Germinal center (tissue), 1 donor: ENCODE measurements around the gene FBXL3.
"Not testable (repeated sequence)": the region's sequence is repeated elsewhere in the genome, so short reads cannot be mapped to it uniquely, and the experiment has no call there.

Source experiments
- DNase-seq: peaks from one replicate; pipeline ENCODE4 v3.0.0; 2012; ENCODE audit warnings: mixed read lengths, low spot score

FBXL3 gene

DNA sequence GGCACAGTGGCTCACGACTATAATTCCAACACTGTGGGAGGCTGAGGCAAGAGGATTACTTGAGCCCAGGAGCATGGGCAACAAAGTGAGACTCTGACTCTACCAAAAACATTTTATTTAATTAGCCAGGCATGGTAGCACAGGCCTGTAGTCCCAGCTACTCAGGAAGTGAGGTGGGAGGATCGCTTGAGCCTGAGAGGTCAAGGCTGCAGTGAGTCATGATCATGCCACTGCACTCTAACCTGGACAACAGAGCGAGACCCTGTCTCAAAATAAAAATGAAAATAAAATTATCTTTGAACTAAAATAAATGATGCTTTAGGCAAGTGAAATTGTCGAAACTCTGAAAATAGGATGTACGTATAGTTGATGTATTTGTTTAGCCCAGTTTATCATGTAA is 43.3 kb downstream of the FBXL3 start:
- no peak for DNase-seq

- DNase-seq = no peak
Measured at GRCh38 chr13:76982061-76982460, 44.9 kb downstream of the FBXL3 start.

DNA sequence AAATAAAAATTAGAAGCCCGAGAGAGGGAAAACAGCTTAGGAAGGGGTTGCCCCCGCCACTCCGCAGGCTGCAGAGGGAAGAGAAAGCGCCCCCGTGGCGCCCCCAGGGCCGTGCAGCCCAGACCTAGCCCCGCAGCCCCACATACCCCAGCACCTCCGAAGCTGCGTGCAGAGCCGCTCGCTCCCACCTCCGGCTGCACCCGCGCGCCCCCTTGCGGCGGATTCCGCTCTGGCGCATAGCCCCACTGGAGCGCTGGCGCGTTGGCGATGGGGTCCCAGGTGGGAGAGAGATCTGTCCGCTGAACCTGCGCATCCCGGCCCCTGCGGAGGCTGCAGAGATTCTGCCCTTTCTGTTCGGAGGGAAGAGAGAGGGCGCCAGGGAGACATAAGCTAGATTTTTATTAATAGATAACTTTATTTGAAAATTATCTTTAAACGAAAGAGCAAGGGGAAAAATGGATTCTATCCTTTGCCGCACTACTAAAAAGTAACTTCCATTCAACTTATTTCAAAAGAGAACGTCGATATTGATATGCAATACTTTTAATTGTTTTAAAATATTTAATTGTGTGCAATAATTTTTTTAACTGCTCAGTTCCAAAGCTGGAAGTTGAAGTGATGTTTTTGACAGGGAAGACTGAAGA is 46.8 kb downstream of the FBXL3 start:
- peak; percentile 91 for DNase-seq

- DNase-seq = no peak
Measured at GRCh38 chr13:76976929-76977328, 50.0 kb downstream of the FBXL3 start.

- no peak for DNase-seq
Measured at GRCh38 chr13:76976490-76976889, 50.5 kb downstream of the FBXL3 start.

DNA sequence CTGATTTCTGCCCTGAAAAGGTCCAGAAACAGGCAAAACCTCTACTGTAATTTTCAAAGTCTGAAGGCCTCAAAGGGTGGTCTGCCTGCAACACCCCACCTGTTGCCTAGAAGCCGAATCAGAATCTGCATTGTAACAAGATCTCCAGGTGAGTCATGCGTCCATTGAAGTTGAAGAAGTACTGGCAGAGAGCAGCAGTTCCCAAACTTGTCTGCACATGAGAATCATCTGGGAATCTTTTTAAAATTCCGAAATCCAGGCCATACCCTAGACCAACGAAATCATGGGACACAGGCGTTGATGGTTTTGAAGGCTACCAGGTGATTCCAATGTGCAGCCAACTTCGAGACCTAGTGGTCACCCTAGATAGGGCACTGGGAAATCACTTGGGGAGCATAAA is 51.1 kb downstream of the FBXL3 start:
- DNase-seq = no peak

- DNase-seq = no peak
Measured at GRCh38 chr13:76974618-76974975, 52.4 kb downstream of the FBXL3 start.

- DNase-seq = no peak
Measured at GRCh38 chr13:76973920-76974617, 52.9 kb downstream of the FBXL3 start.

DNA sequence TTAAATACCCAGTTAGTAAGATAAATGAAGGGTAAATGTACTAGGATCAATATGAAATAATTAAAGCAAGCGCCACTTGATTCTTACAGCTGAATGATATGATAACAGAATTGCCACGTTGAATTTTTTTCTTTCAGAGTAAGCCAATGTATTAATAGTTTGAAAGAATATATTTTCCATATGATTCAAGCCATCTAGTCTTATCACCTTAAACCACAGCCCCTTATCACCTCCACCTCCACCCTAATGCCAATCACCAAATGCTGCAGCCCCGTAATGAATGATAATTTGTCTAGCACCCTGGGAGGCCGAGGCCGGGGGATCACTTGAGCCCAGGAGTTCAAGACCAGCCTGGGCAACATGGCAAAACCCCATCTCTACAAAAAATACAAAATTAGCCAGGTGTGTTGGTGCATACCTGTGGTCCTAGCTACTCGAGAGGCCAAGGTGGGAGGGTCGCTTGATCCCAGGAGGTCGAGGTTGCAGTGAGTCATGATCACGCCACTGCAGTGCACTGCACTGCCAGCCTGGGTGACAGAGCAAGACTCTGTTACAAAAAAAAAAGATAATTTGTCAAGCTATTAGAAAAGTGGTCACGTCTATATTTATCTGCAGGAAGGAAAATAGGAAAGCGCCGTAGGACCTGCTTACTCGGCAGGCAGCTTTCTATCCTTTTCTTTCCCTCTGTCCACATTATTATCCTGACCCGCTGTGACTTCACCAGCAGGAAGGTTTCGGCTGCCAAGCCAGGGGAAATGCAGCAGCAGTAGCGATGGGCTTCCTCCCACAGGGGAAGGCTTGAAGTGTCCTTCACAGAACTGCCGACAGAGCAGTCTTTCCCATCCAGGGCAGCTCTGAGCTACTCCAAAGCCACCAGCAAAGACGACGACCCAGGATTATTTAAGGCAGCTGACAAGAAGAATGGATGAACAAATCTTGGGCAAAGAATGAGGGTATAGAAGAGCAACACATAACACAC is 54.8 kb downstream of the FBXL3 start:
- no peak for DNase-seq

DNA sequence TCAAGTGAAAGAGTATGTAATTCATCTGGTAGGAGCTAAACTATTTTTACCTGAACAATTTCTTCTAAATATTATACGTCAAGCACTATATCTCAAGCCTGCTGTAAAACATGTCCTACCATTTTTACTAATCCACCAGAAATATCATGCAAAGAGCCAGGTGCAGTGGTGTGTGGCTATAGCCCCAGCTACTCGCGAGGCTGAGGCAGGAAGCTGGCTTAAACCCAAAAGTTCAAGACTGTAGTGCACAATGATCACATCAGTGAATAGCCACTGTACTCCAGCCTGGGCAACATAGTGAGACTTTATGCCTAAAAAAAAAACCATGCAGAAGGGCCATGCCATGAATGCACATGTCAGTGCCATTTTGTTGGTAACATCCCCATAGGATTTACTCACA is 55.7 kb downstream of the FBXL3 start:
- DNase-seq = no peak

GRCh38 chr13:76969488-76970365 is 57.2 kb downstream of the FBXL3 start:
- no peak for DNase-seq

DNA sequence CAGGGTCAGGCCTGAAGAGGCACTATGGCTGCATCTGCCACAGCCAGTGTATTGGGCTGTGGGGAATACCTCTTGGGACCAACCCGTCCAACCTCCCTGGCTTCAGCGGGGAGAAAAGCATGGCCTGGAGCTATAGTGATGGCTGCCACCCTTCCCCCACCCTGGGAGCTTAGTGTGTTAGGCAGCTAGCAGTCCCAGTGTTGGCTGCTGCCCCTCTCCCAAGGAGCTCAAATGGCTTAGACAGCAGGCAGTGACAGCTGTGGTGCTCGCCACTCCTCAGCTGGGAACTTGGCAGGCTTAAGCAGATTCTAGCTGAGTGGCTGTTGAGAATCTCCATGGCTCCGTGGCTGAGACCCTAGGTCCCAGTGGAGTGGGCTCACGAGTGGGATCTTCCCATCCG is 58.9 kb downstream of the FBXL3 start:
- DNase-seq = no peak

DNA sequence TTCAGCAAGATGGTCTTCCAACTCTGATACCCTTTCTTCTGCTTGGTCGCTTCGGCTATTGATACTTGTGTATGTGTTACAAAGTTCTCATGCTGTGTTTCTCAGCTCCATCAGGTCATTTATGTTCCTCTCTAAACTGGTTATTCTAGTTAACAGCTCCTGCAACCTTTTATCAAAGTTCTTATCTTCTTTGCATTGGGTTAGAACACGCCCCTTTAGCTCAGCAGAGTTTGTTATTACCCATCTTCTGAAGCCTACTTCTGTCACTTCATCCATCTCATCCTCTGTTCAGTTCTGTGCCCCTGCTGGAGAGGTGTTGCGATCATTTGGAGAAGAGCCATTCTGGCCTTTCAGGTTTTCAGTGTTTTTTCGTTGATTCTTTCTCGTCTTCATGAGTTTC is 59.9 kb downstream of the FBXL3 start:
- no peak for DNase-seq

DNA sequence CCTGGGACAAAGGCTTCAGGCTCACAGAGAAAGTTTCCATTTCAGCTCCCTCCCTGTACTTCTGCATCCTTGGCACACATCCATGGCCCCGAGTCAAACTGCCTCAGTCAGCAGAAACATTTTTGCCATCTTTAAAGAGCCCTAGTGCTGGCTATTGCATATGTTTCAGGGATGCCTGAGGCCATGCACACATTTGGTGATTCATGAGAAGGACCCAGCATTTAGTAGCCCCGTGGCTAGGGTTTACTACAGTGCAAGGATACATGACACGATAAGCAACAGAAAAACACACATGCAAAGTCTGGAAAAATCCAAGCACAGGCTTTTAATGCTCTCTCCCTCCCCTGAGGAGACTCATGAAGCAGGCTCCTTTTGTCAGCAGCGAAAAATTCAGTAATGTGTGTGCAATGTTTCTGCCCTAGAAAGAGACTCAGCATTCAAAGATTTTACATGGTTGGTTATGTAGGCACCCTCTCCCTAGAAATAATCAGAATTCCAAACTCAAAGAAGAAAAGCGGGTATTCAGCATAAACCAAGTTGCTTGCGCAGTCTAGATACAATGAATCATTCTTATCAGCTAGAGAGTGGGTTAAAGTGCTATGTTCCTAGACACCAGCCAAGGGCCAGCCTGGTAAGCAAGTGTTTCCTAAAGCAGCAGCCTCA is 61.1 kb downstream of the FBXL3 start:
- no peak for DNase-seq

- DNase-seq = not testable (repeated sequence)
Measured at GRCh38 chr13:76959734-76960133, 67.2 kb downstream of the FBXL3 start.

GRCh38 chr13:76958841-76959432 is 68.0 kb downstream of the FBXL3 start:
- DNase-seq = no peak

DNA sequence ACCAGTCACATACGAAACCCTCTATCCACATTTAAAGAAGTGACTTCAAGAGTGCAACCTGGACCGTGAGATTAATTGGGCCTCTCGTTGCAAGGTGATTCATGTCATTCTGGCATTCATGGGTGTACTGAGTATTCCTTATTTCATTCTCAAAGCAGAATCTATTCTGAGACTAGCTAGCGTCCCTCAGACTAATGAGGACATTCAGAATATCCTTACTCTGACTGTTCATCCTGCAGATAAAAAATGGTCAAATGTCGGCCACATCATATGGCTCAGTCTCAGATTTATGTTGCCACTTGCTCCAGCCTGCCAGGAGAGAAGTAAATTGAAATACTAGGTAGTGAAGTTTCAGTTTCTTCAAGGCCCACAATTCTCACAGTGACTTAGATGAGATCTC is 71.3 kb downstream of the FBXL3 start:
- DNase-seq = no peak
